ENCODE measurements around the gene ID3.
"Not testable (repeated sequence)": the region's sequence is repeated elsewhere in the genome, so short reads cannot be mapped to it uniquely, and the experiment has no call there.

ID3 gene

DNA sequence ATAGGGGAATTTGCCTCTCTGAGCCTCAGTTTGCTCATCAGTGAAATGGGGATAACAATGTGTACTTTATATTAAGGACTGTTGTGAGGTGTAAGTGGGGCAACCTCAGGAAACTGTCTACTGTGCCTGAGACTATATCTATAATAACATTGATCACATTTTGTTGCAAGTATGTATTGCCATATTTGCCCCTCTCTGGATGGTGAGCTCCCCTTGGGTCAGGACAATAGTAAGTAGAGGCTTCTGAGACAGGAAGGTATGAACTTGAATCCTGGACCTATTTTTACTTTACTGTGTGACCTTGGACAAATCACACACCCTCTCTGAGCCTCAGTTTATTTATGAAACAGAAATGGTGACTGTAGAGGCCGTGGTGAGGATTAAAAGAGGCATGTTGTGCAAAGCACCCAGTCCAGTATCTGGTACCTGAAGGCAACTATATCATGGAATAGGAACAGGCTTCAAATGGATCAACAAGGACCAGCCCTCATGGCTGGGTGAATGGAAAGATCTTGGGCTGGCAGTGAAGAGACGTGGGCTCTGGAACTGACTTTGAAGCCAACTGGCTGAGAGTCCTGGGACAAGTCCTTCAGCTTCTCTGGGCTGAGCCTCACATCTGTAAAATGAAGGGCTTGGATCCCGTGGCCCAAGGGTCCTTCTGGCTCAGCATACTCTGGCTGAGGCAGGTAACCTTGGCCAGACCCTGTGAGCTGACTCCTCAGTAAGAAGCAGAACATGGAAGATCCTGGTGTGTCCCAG lies 35.0 kb upstream of the ID3 start:
- H3K36me3 Mint-ChIP-seq (ENCODE audit: insufficient read depth): no peaks in the 10 kb centered on the region
- no peak for ATAC-seq (replicated peaks; ENCODE audit: extremely low read depth, poor library complexity, severe bottlenecking)
- H3K4me3 Mint-ChIP-seq: no peak overlapping the region
- peaks cover 58% of the 10 kb centered on the region for H3K4me1 Mint-ChIP-seq
- DNase-seq (ENCODE audit: low spot score in 2 of 2): no peak
- H3K27me3 Mint-ChIP-seq: no peaks in the 10 kb centered on the region
- peak overlapping the region; percentile 5 for H3K27ac Mint-ChIP-seq (ENCODE audit: low read depth)
- no peaks in the 10 kb centered on the region for H3K9me3 Mint-ChIP-seq

DNA sequence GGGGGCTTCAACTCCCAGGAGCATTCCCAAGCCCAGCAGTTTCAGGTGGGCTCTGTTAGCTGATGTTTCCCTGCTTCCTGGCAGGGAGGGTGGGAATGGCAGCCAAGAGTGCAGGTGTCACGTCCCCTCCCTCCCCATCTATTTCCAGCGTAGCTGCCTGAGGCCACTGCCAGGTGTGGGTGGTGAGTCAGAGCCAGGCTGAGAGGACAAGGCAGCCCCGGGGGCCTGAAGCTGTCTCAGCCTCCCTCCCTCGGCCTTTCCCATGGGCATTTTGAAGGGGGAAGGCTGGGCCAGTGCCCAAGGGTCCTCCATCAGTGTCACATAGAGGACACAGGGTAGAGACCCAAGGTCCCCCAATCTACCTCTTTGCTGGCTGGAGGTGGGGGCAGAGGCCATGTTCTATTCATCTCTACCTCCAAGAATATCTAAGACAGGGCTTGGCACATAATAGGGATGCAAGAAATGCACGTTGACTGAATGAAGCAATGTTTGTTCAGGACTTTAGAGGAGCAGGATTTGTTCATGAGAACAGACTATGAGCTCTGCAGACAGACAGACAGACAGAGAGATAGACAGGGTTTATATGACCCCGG lies 34.4 kb upstream of the ID3 start:
- peak overlapping the region; percentile 5 for H3K27ac Mint-ChIP-seq (ENCODE audit: low read depth)
- no peak for ATAC-seq (replicated peaks; ENCODE audit: extremely low read depth, poor library complexity, severe bottlenecking)
- no peak overlapping the region for H3K4me3 Mint-ChIP-seq

DNA sequence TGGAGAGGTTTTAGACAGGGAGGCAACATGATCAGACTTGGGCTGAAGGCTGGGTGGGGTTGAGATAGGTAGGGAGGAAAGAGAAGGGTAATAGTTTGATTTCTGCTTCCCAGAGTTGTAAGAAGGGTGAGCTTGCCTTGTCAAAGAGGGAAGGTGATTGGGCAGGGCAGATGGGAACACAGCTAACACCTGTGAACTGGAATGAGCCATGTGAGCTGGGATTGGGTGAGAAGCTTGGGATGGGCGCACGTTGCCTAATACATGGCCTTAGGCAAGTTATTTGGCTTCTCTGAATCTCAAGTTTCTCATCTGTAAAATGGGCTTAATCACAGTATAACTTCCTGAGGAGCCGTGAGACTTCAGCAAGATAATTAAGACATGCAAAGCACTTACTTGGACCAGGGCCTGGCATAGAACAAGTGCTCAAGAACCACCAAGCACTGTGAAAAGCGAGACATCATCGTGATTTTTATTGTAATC lies 33.8 kb upstream of the ID3 start:
- H3K4me1 Mint-ChIP-seq: peaks cover 57% of the 10 kb centered on the region
- no peaks in the 10 kb centered on the region for H3K9me3 Mint-ChIP-seq
- no peaks in the 10 kb centered on the region for H3K36me3 Mint-ChIP-seq (ENCODE audit: insufficient read depth)
- no peak for ATAC-seq (replicated peaks; ENCODE audit: extremely low read depth, poor library complexity, severe bottlenecking)
- H3K4me3 Mint-ChIP-seq: no peak overlapping the region
- no peaks in the 10 kb centered on the region for H3K27me3 Mint-ChIP-seq
- peak overlapping the region; percentile 92 for H3K27ac Mint-ChIP-seq (ENCODE audit: low read depth)
- no peak for DNase-seq (ENCODE audit: low spot score in 2 of 2)

More for the DNA sequence above, 34.4 kb upstream of the ID3 start:
- no peak for DNase-seq (ENCODE audit: low spot score in 2 of 2)
- no peaks in the 10 kb centered on the region for H3K36me3 Mint-ChIP-seq (ENCODE audit: insufficient read depth)
- H3K27me3 Mint-ChIP-seq: no peaks in the 10 kb centered on the region
- no peaks in the 10 kb centered on the region for H3K9me3 Mint-ChIP-seq
- peaks cover 58% of the 10 kb centered on the region for H3K4me1 Mint-ChIP-seq

DNA sequence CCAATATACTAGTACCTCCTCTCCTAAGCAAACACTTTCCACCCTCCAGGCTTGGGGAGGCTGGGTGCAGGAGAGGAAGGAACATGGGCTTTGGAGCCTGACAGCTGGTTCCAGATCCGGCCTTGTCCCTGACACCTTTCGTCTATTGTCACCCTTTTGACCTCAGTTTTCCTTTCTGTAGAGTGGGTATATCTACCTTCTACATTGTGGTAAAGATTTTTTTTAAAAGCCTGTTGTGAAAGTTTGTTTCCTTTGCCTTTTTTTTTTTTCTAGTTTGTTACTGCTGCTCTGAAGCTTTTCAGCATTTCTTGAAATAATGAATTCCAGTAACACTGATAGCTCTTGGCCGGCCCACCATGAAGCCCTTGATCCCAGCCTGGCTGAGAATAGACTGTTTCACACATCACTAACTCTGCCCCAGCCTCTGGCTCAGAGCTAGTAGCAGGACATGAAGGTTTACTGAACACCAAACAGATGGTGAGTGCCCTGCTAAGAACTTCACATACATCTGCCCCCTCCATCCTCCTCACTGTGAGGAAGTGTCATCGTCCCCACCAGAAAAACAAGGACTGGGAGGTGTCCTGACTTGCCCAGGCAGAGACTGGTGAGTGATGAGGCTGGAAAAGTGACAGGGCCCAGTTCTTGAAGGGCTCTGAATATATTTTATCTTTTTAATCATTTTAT lies 33.0 kb upstream of the ID3 start:
- Mint-ChIP-seq H3K27ac (ENCODE audit: low read depth) (peak overlapping the region; percentile 92), H3K36me3 (ENCODE audit: insufficient read depth) (no peaks in the 10 kb centered on the region), H3K27me3 (no peaks in the 10 kb centered on the region), H3K9me3 (no peaks in the 10 kb centered on the region), H3K4me3 (peak overlapping the region; percentile 51), H3K4me1 (peaks cover 50% of the 10 kb centered on the region)
- ATAC-seq (replicated peaks; ENCODE audit: extremely low read depth, poor library complexity, severe bottlenecking): peak; percentile 54
- DNase-seq (ENCODE audit: low spot score in 2 of 2): no peak

DNA sequence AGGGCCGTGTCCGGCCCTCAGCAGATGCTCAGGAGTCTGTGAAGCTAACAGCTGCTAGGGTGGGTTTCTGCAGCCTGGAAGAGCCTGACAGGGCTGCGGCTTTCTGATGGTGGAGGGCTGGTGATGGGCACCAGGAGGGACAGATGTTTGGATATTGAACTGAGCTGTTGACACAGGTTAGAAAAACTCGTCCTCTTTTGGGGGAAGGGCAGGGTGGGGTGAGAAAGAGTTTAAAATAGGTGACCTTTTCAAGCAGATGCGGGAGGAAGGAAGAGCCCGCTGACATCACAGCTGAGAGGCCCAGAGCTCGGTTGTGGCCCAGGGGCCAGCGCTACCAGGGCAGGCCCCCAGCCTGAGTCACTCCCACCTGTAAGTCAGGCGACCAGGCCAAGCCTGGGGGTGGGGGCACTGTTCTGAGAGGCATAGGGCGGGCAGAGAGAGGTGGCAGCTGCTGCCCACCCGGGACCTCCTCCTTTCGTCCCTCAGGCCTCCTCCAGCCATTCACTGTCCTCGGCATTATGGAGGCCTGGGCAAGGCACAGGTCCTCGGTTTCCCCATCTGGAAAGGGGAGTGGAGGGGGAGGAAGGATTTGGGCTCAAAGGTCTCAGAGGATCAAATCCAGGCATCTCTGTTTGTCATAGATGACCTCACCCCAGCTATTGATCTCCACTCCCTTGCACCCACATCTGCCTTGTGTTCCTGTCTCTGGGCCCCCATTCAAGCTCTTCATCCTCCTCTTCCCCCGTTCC lies 32.3 kb upstream of the ID3 start:
- H3K4me3 Mint-ChIP-seq: peak overlapping the region; percentile 51
- peaks cover 44% of the 10 kb centered on the region for H3K4me1 Mint-ChIP-seq
- no peaks in the 10 kb centered on the region for H3K36me3 Mint-ChIP-seq (ENCODE audit: insufficient read depth)
- peak overlapping the region; percentile 92 for H3K27ac Mint-ChIP-seq (ENCODE audit: low read depth)
- no peaks in the 10 kb centered on the region for H3K9me3 Mint-ChIP-seq
- ATAC-seq (replicated peaks; ENCODE audit: extremely low read depth, poor library complexity, severe bottlenecking) (peak; percentile 42), DNase-seq (ENCODE audit: low spot score in 2 of 2) (no peak)
- no peaks in the 10 kb centered on the region for H3K27me3 Mint-ChIP-seq

DNA sequence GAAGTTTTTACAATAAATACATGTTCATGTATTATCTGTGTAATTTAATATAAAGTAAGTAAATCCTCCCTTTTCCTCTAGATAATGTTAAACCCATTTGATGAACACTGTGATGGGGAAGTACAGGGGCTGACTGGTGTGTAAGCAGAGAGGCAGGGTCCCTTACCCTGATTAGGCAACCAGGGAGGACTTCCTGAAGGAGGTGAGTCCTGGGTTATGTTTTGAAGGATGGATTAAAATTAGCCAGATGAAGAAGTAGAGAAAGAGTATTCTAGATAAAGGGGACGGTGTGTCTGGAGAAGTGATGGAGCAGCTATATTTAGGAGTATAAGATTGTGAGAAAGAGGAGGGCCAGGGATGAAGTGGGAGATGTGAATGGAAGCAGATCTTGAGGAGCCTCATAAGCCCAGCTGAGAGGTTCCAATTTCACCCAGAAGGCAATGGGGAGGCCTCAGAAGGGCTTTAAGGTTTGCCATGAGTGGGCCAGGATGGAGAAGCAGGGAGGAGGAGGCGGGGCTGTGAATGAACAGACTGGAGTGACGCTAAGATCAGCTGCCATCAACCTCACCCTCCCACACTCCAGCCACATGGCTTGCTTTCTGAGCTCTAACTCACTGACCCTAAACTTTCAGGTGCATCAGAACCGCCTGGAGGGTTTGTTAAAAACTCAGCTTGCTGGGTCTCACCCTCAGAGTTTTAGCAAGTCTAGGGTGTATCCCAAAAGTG lies 30.9 kb upstream of the ID3 start:
- Mint-ChIP-seq H3K4me3 (no peak overlapping the region), H3K4me1 (peaks cover 36% of the 10 kb centered on the region), H3K27ac (ENCODE audit: low read depth) (peak overlapping the region; percentile 36), H3K9me3 (no peaks in the 10 kb centered on the region), H3K36me3 (ENCODE audit: insufficient read depth) (no peaks in the 10 kb centered on the region), H3K27me3 (no peaks in the 10 kb centered on the region)
- ATAC-seq (replicated peaks; ENCODE audit: extremely low read depth, poor library complexity, severe bottlenecking): no peak
- DNase-seq (ENCODE audit: low spot score in 2 of 2): no peak

DNA sequence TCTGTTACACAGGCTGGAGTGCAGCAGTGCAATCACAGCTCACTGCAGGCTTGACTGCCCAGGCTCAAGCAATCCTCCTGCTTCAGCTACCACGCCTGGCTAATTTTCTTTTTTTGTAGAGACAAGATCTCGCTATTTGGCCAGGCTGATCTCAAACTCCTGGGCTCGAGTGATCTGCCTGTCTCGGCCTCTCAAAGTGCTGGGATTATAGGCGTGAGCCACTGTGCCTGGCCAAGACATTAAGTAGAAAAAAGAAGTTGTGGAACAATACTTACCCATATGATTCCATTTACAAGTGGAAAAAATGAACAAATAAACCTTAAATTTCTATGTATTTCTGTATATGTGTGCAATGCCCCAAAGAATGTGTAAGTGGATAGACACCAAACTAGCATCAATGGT lies 30.3 kb upstream of the ID3 start:
- DNase-seq (ENCODE audit: low spot score in 2 of 2) (no peak), ATAC-seq (replicated peaks; ENCODE audit: extremely low read depth, poor library complexity, severe bottlenecking) (no peak)
- H3K4me1 Mint-ChIP-seq: peaks cover 34% of the 10 kb centered on the region
- H3K27me3 Mint-ChIP-seq: no peaks in the 10 kb centered on the region
- H3K27ac Mint-ChIP-seq (ENCODE audit: low read depth): peak overlapping the region; percentile 36
- H3K36me3 Mint-ChIP-seq (ENCODE audit: insufficient read depth): no peaks in the 10 kb centered on the region
- no peaks in the 10 kb centered on the region for H3K9me3 Mint-ChIP-seq
- no peak overlapping the region for H3K4me3 Mint-ChIP-seq

DNA sequence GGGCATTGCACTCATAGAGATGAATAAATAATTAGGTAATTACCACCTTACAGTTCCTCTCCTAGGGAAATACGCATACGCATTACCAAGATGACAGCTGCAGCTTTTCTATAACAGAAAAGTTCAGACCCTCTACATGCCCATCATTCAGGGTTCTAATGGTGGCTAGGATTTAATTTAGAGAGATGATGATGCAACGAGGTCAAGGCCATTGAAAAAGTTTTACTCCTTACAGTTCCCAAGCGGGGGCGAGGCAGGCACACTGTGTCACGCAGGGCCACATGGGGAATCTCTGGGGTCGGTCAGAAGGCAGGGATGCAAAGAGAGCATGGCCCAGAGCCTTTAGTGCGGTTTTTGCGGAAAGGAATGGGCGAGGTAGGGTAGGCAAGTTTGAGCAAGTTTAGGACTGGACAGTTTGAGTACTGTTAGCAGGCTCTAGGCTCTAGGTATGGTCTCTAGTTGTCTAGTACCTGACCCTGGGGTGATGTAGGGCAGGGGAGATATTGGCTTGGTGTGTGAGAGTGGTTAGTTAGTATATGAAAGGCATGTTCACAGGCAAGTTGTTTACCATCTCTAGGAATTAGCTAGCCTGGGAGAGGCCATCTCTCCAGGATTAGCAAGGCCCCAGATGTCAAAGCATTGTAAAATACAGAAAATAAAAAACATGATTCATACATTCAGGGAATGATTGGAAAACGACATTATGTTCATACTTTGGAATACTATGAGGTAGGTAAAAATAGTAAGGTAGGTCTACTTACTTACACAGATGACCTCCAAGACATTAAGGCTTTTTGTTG lies 29.6 kb upstream of the ID3 start:
- ATAC-seq (replicated peaks; ENCODE audit: extremely low read depth, poor library complexity, severe bottlenecking) (no peak), DNase-seq (ENCODE audit: low spot score in 2 of 2) (no peak)
- Mint-ChIP-seq H3K27me3 (no peaks in the 10 kb centered on the region), H3K4me3 (no peak overlapping the region), H3K27ac (ENCODE audit: low read depth) (no peak overlapping the region), H3K36me3 (ENCODE audit: insufficient read depth) (no peaks in the 10 kb centered on the region), H3K4me1 (peaks cover 31% of the 10 kb centered on the region), H3K9me3 (no peaks in the 10 kb centered on the region)

DNA sequence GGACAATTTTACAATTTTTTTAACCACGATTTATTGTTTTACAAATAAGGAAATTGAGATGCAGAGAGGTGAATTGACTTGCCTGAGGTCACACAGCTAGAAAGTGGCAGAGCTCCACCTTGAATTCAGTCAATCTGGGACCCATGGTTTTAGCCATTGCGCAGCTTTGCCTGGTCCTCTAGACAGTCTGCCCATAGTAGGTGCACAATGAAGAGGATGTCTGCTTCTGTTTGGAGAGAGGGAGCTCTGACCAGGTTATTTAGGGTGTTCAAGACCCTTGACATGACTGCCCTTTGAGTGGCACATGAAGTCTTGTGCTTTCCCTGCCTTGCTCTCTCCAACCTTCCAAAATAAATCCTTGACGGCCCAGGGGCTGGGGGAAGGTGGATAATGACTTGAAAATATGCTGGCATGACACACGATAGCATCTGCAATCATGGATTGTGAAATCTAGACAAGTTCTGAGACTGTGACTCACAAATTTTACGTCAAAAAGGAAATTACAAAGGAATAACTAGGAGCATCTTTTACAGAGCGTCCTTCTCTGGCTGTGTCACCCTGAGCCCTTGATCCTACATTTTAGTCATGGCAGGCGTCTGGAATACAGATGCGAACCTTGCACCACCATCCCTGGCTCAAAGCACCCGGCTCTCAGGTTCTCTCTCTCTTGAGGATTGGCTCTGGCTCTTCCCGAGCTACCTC lies 26.2 kb upstream of the ID3 start:
- no peak overlapping the region for H3K4me3 Mint-ChIP-seq
- ATAC-seq (replicated peaks; ENCODE audit: extremely low read depth, poor library complexity, severe bottlenecking) (no peak), DNase-seq (ENCODE audit: low spot score in 2 of 2) (no peak)
- H3K36me3 Mint-ChIP-seq (ENCODE audit: insufficient read depth): no peaks in the 10 kb centered on the region
- no peak overlapping the region for H3K27ac Mint-ChIP-seq (ENCODE audit: low read depth)
- peaks cover 6% of the 10 kb centered on the region for H3K4me1 Mint-ChIP-seq
- no peaks in the 10 kb centered on the region for H3K9me3 Mint-ChIP-seq
- H3K27me3 Mint-ChIP-seq: no peaks in the 10 kb centered on the region

DNA sequence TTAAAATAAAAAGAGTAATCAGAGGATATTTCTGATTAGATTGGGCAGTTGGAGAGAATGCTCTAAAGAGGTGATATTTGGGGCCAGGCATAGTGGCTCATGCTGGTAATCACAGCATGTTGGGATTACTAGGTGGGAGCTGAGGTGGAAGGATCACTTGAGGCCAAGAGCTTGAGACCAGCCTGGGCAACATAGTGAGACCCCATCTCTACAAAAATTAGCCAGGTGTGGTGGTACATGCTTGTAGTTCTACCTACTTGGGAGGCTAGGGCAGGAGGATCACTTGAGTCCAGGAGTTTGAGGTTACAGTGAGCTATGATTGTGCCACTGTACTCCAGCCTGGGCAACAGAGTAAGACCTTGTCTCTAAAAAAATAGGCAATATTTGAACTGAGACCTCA lies 24.4 kb upstream of the ID3 start:
- H3K36me3 Mint-ChIP-seq (ENCODE audit: insufficient read depth); H3K9me3 Mint-ChIP-seq; H3K27ac Mint-ChIP-seq (ENCODE audit: low read depth); H3K4me3 Mint-ChIP-seq; H3K4me1 Mint-ChIP-seq; H3K27me3 Mint-ChIP-seq; ATAC-seq (replicated peaks; ENCODE audit: extremely low read depth, poor library complexity, severe bottlenecking); DNase-seq (ENCODE audit: low spot score in 2 of 2): not testable (repeated sequence)

DNA sequence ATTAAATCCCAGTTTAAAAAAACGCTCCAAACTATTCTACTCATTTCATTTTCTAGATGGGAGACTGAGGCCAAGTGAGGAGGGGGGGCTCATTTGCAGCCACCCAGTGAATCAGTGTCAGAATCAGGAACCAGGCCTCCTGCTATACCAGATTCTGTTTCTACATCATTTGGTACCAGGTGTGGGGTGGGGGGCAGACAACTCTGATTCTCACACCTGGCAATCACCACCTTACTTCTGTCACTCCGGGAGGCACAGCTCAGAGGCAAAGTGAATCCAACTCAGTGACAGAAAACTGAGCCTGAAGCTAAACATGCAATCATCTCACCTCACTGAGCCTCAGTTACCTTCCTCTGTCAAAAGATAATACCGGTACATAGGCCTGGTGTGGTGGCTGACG lies 23.5 kb upstream of the ID3 start:
- Mint-ChIP-seq H3K4me1 (peaks cover 6% of the 10 kb centered on the region), H3K4me3 (no peak overlapping the region), H3K27me3 (no peaks in the 10 kb centered on the region), H3K36me3 (ENCODE audit: insufficient read depth) (no peaks in the 10 kb centered on the region), H3K9me3 (no peaks in the 10 kb centered on the region), H3K27ac (ENCODE audit: low read depth) (no peak overlapping the region)
- DNase-seq (ENCODE audit: low spot score in 2 of 2) (no peak), ATAC-seq (replicated peaks; ENCODE audit: extremely low read depth, poor library complexity, severe bottlenecking) (no peak)
